Melanocyte of skin (primary cell): ENCODE results near the gene SDC4. TPM values are rescaled to one million over a fixed set of nuclear protein-coding genes. Genes with fewer than 3 reads are reported as not detected.

ENCODE experiments used
- total RNA-seq, 2 donors: library from RNA; depleted of rRNA; stranded (reverse); fragments of >200 nt; gene quantifications; 2 replicates each; pipeline ENCODE4 v1.2.3, GENCODE V29; 2012

SDC4 gene, protein sequence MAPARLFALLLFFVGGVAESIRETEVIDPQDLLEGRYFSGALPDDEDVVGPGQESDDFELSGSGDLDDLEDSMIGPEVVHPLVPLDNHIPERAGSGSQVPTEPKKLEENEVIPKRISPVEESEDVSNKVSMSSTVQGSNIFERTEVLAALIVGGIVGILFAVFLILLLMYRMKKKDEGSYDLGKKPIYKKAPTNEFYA
- 1 to 10 TPM; 7.2 to 8.0 TPM for total RNA-seq

DNA sequence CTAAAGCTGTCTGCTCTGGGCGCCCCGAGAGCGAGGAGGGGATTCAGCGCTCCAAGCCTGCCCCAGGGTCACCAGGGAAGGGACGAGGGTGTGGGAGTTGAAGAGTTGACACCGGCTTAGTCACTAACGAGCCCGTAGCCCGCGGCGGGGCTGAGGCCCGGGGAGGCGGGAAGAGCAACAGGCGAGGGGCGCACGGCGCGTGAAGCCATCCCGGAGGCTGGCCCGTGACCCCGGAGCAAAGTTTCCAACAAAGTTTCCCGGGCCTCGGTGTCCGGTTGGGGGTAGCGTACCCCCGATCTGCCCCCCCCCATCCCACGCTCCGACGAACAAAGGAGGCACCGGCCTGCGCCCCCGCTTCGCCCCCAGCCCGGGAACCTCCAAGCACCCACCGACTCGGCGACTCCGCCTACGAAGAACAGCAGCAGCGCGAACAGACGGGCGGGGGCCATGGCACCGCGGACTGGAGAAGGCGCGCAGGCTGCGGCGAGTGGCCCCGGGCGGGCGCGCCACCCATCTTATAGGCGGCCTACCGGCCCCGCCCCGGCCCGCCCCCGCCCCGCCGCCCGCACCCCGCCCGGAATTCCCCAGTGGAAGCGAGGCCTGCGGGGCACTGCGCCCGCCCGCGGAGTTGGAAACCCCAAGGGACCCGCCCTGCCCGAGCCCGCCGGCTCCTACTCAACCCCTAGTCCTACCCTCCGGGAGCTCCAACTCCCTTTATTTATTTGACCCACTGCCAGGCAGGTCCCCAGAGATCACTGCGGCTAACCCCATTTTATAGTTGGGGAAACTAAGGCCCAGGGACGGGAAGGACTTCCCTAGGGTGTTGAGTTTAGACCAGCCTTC, at the start of gene SDC4:
Gene SDC4 (minus strand): TSS at position 489 of the 843 bp plus-strand sequence. CDS start 40 bp downstream, at position 449.

DNA sequence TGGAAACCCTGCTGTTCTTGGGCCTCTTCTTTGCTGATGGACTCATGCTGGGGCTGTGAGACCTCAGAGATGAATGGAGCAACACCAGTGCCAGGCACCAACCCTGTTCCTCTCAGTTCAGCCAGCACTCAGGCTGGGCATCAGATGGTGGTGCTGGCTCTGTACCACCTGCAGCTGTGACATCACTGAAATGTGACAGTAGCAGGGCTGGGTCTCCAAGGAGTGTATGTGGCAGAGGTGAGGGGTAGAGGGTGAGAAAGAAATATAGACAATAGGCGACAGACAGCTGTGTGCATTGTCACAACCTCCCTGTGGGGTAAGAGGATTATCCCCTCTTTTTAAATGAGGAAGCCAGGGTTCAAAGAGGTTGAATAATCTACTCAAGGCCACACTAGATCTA, 30.0 kb upstream of the SDC4 start, which contains the start of gene TP53TG5:
Gene TP53TG5 (minus strand): TSS at position 135 of the 400 bp plus-strand sequence. CDS start 89 bp downstream, at position 46.

DNA sequence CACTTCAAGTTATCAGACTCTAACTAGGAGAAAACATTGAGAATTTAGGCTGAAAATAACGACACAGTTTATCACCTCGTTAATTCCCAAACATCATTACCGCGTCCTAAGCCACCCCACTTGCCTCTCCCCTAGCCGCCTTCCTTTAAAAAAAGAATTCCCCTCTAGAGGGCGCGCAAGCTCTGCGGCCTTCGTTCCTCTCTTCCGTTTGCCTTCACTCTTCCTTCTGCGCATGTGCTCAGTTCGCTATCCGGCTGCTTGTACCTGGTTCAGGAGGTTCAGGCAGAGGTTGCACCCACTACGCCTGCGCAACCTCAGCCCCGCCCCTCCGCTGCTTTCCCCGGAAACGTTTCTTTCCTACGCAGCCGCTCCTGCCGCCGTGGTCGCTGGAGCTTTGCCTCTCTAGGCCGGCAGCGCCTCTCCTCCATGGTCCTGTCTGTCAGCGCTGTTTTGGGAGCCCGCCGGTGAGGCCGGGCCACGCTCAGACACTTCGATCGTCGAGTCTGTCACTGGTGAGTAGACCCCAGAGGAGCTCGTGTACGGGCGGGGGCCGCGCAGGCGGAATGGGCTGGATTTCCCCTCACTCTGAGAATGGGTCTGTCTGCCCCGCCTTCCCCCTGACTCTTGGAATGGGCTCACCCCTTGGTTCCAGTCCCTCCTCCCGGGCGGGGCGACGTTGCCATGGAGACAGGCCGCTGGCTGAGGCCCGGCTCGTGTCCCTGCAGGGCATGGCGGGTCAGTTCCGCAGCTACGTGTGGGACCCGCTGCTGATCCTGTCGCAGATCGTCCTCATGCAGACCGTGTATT, 14.8 kb upstream of the SDC4 start, which contains the start of gene SYS1:
Gene SYS1 (plus strand): TSS at position 353 of the 807 bp plus-strand sequence. CDS start 376 bp downstream, at position 729.

DNA sequence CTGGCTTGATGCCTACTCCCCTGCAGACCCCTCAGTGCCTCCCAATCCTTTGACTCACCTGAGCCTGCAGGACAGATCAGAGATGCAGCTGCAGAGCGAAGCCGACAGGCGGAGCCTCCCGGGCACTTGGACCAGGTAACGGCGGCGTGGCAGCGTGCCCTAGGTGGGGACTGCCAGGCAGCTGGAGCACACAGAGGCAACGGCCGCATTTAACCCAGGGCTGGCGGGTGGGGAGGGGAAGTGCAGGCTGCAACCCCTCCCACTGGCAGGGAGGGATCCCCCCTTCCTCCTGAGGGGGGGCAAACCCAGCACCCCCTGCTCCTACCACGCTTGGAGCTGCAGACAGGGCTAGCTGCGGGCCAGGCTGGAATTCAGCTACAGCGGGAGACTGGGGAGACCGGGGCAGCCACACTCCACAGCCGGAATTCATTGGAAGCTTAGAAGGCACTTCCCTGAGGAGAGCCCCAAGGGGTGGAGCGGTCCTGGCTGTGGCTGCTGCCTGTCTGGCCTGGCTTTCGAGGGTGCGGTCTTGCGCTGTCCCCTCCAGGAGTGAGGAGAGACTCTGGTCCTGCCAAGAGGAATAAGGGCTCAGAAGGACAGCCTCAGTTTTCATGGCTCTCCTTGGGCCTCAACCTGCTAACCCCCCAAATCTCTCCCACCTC, 40.0 kb downstream of the SDC4 start, which contains the start of gene MATN4:
Gene MATN4 (minus strand): TSS at position 183 of the 662 bp plus-strand sequence. CDS start 2,717 bp downstream, outside the sequence.

DNA sequence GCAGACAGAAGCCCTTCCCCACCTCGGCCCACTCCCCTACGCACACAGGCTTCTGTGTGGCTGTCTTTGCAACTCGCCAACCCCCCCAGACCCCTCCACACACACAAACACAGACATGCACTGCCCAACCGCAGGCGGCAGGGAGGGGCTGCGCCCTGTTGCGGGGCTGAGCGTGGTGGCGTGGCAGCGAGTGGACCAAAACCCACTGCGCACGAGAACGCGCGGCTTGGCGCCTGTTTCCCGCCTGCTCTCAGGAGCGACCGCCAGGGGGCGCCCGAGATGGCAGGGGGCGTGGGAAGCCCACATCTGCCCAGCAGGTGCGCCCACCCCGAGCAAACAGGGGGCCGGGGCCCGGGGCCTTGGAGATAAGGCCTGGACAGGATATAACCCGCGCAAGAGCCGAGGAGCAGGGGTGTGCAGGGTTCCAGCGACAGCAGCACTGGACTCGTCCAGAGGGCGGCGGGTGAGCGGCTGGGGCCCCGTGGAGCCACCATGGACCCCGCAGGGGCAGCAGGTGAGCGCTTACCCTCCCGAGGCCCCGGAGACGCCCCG, 41.7 kb downstream of the SDC4 start, which contains the start of gene RBPJL:
Gene RBPJL (plus strand): TSS at position 410 of the 552 bp plus-strand sequence. CDS start 83 bp downstream, at position 493.

Other genes starting within 250 kb of the SDC4 start
- gene KCNS1, start 247.3 kb downstream of the SDC4 start, total RNA-seq, result under 1 TPM; 0.34 to 0.67 TPM
- not detected for gene WFDC5, start 233.2 kb downstream of the SDC4 start, total RNA-seq
- gene WFDC12, start 224.0 kb downstream of the SDC4 start, total RNA-seq, result not detected
- under 1 TPM in 1 of 2 donors, not detected in 1; 0.69 TPM for gene PI3, start 173.5 kb downstream of the SDC4 start, total RNA-seq
- not detected for gene SEMG1, start 141.4 kb downstream of the SDC4 start, total RNA-seq
- not detected for gene SEMG2, start 127.1 kb downstream of the SDC4 start, total RNA-seq
- gene SLPI, start 93.9 kb downstream of the SDC4 start, total RNA-seq, result not detected
- gene RBPJL, start 41.6 kb downstream of the SDC4 start, total RNA-seq, result not detected
- not detected for gene MATN4, start 40.1 kb downstream of the SDC4 start, total RNA-seq
- 10 to 100 TPM; 16.2 to 21.3 TPM for gene SYS1, start 14.7 kb upstream of the SDC4 start, total RNA-seq
- not detected for gene TP53TG5, start 29.9 kb upstream of the SDC4 start, total RNA-seq
- 10 to 100 TPM in 1 of 2 donors, under 1 TPM in 1; 0.69 to 11.0 TPM for gene DBNDD2, start 59.9 kb upstream of the SDC4 start, total RNA-seq
- 10 to 100 TPM; 39.9 to 46.3 TPM for gene PIGT, start 67.7 kb upstream of the SDC4 start, total RNA-seq
- gene WFDC2, start 121.3 kb upstream of the SDC4 start, total RNA-seq, result not detected
- gene SPINT3, start 167.2 kb upstream of the SDC4 start, total RNA-seq, result not detected
- gene WFDC6, start 191.1 kb upstream of the SDC4 start, total RNA-seq, result not detected
- not detected for gene EPPIN, start 199.0 kb upstream of the SDC4 start, total RNA-seq
- gene WFDC8, start 230.9 kb upstream of the SDC4 start, total RNA-seq, result not detected